CD4-positive, alpha-beta T cell (primary cell): ENCODE results near the gene MAPK8IP1. TPM values are rescaled to one million over a fixed set of nuclear protein-coding genes. Genes with fewer than 3 reads are reported as not detected.
A peak's percentile ranks its signal among the peaks of the same experiment; 100 is the strongest.

Experiments used
- ATAC-seq: fragments of 200-7000 bp; cut with Tn5 transposase; one replicate; pipeline ENCODE4 v1.10.0; 2022; ENCODE audit warnings: mild to moderate bottlenecking; ENCODE audit not compliant: poor library complexity
- CTCF ChIA-PET: fragments of 350-600 bp; sonication (Branson Sonifier 250); formaldehyde crosslinking; loops from one replicate; lab custom pipeline; 2021; ENCODE audit warnings: antibody characterized with exemption, inconsistent platforms; lab: Charles Lee
- POLR2A ChIA-PET: fragments of 350-600 bp; sonication (Branson Sonifier 250); formaldehyde crosslinking; loops from one replicate; lab custom pipeline; 2021; ENCODE audit warnings: antibody characterized with exemption, inconsistent platforms; lab: Charles Lee
- DNase-seq, 14 experiments: peaks; one replicate each; pipeline ENCODE4 v3.0.0-alpha.2; 2013 to 2020; ENCODE audit warnings: mixed read lengths in 2 of 14
- H3K27ac ChIP-seq, 2 donors: one replicate each; pipeline versions ENCODE4 v1.5.1 to v1.7.0; 2013; ENCODE audit warnings: low read length in 2 of 2, low read depth in 1 of 2, mild to moderate bottlenecking in 1 of 2
- H3K27me3 ChIP-seq, 2 experiments: 1 replicate in 1 of 2; 2 replicates in 1 of 2; pipeline versions ENCODE4 v1.6.1 to v1.7.0; 2013; ENCODE audit warnings: low read length in 2 of 2, control low read depth in 1 of 2, mild to moderate bottlenecking in 1 of 2, moderate library complexity in 1 of 2; ENCODE audit not compliant: insufficient read depth in 2 of 2, control insufficient read depth in 1 of 2
- H3K36me3 ChIP-seq: one replicate; pipeline ENCODE4 v1.6.1; 2013; ENCODE audit warnings: low read length, control low read depth; ENCODE audit not compliant: insufficient read depth
- H3K4me1 ChIP-seq: one replicate; pipeline ENCODE4 v1.6.1; 2013; ENCODE audit warnings: low read length, control low read depth; ENCODE audit not compliant: insufficient read depth
- H3K4me3 ChIP-seq: one replicate; pipeline ENCODE4 v1.5.1; 2013; ENCODE audit warnings: mild to moderate bottlenecking, low read length, moderate library complexity
- H3K9me3 ChIP-seq, 2 experiments: 1 replicate in 1 of 2; 2 replicates in 1 of 2; pipeline versions ENCODE4 v1.6.1 to v1.7.0; 2013; ENCODE audit warnings: low read length in 2 of 2, mild to moderate bottlenecking in 2 of 2, control low read depth in 1 of 2, moderate library complexity in 1 of 2; ENCODE audit not compliant: control insufficient read depth in 1 of 2, insufficient read depth in 1 of 2
- H3K27ac Mint-ChIP-seq: one replicate; pipeline ENCODE4 v1.8.0; 2020; ENCODE audit warnings: mixed read lengths
- H3K27me3 Mint-ChIP-seq: one replicate; pipeline ENCODE4 v1.8.0; 2021; ENCODE audit warnings: mixed read lengths
- H3K36me3 Mint-ChIP-seq: one replicate; pipeline ENCODE4 v1.8.0; 2021; ENCODE audit warnings: low read depth, mixed read lengths
- H3K4me1 Mint-ChIP-seq: one replicate; pipeline ENCODE4 v1.8.0; 2021; ENCODE audit warnings: low read depth, mixed read lengths
- H3K4me3 Mint-ChIP-seq: one replicate; pipeline ENCODE4 v1.8.0; 2020; ENCODE audit warnings: mild to moderate bottlenecking, mixed read lengths
- H3K9me3 Mint-ChIP-seq: one replicate; pipeline ENCODE4 v1.8.0; 2020; ENCODE audit warnings: mixed read lengths
- CTCF ChIP-seq: fragments of 200-600 bp; IDR thresholded peaks from one replicate; pipeline ENCODE4 v1.8.0; 2022; ENCODE audit warnings: antibody characterized with exemption, mild to moderate bottlenecking
- intact Hi-C, 2 experiments: fragments of 100-400 bp; cut with DNase I in 1 of 2; cut with micrococcal nuclease in 1 of 2; formaldehyde crosslinking; loops; one replicate each; pipeline versions ENCODE4 v1.15.1 to v1.9.0; 2023 to 2025; cut with DNase I, micrococcal nuclease
- total RNA-seq, 174 experiments: library from RNA in 2 of 174; stranded (reverse) in 2 of 174; gene quantifications; one replicate each; pipeline ENCODE4 v1.2.3 and lab custom pipeline; 2021 to 2026

MAPK8IP1 gene
- total RNA-seq, 2 experiments from 2014 or later: 2.3 to 2.4 TPM

GRCh38 chr11:45910623-45911022 lies 25.2 kb downstream of the MAPK8IP1 start:
- intact Hi-C loops: loop anchor here in 1 of 2 experiments (10.0 kb wide), 1 partner anchor 766 kb away; the partner anchor contains the start of gene PRDM11
- ATAC-seq: no peak
- Histone ChIP-seq H3K9me3 (no peaks in the 10 kb centered on the region), H3K4me3 (no peak overlapping the region), H3K4me1 (peaks cover 18% of the 10 kb centered on the region), H3K27ac (no peak overlapping the region), H3K36me3 (peaks cover 63% of the 10 kb centered on the region), H3K27me3 (no peaks in the 10 kb centered on the region)
- CTCF ChIA-PET: no interaction called here
- Mint-ChIP-seq H3K4me3 (peak overlapping the region; percentile 18), H3K4me1 (peaks cover 5% of the 10 kb centered on the region), H3K9me3 (no peaks in the 10 kb centered on the region), H3K36me3 (peaks cover 47% of the 10 kb centered on the region), H3K27ac (no peak overlapping the region), H3K27me3 (no peaks in the 10 kb centered on the region)
- POLR2A ChIA-PET: no interaction called here
- TF ChIP-seq CTCF: no peak
- DNase-seq: no peak

- intact Hi-C loops: loop anchor here in 1 of 2 experiments (10.0 kb wide), 1 partner anchor 769 kb away; the partner anchor contains the start of gene PRDM11
- H3K27me3 Mint-ChIP-seq: no peaks in the 10 kb centered on the region
- no peak overlapping the region for H3K27ac ChIP-seq
- no peaks in the 10 kb centered on the region for H3K9me3 Mint-ChIP-seq
- no peak for TF ChIP-seq CTCF
- DNase-seq: no peak
- H3K4me3 ChIP-seq: no peak overlapping the region
- no peak overlapping the region for H3K27ac Mint-ChIP-seq
- peaks cover 71% of the 10 kb centered on the region for H3K36me3 ChIP-seq
- POLR2A ChIA-PET: interaction anchor here (0.9 kb wide), 1 partner anchor 67 kb away, joined by 3 read pairs; no protein-coding TSS in a partner anchor
- H3K9me3 ChIP-seq: no peaks in the 10 kb centered on the region
- CTCF ChIA-PET: no interaction called here
- H3K36me3 Mint-ChIP-seq: peaks cover 65% of the 10 kb centered on the region
- H3K4me1 ChIP-seq: peaks cover 34% of the 10 kb centered on the region
- peaks cover 25% of the 10 kb centered on the region for H3K4me1 Mint-ChIP-seq
- H3K27me3 ChIP-seq: no peaks in the 10 kb centered on the region
- no peak overlapping the region for H3K4me3 Mint-ChIP-seq
- ATAC-seq: no peak
Observed at GRCh38 chr11:45913514-45913913, 28.1 kb downstream of the MAPK8IP1 start.

GRCh38 chr11:45913942-45914635 lies 28.6 kb downstream of the MAPK8IP1 start:
- peaks cover 65% of the 10 kb centered on the region for H3K36me3 Mint-ChIP-seq

More at GRCh38 chr11:45913942-45914635, 28.6 kb downstream of the MAPK8IP1 start:
- ChIA-PET CTCF (no interaction called here), POLR2A (interaction anchor here (0.9 kb wide), 1 partner anchor 67 kb away, joined by 3 read pairs; no protein-coding TSS in a partner anchor)
- no peak for TF ChIP-seq CTCF
- Histone ChIP-seq H3K27me3 (no peaks in the 10 kb centered on the region), H3K4me3 (no peak overlapping the region), H3K27ac (no peak overlapping the region), H3K9me3 (no peaks in the 10 kb centered on the region), H3K4me1 (peaks cover 40% of the 10 kb centered on the region), H3K36me3 (peaks cover 67% of the 10 kb centered on the region)
- H3K27me3 Mint-ChIP-seq: no peaks in the 10 kb centered on the region
- intact Hi-C loops: loop anchor here in 1 of 2 experiments (10.0 kb wide), 1 partner anchor 769 kb away; the partner anchor contains the start of gene PRDM11
- ATAC-seq (no peak), DNase-seq (no peak)
- peak overlapping the region; percentile 48 for H3K4me3 Mint-ChIP-seq
- peaks cover 29% of the 10 kb centered on the region for H3K4me1 Mint-ChIP-seq
- H3K27ac Mint-ChIP-seq: no peak overlapping the region
- H3K9me3 Mint-ChIP-seq: no peaks in the 10 kb centered on the region
